GM23248 (cell line): ENCODE measurements around the gene VTCN1.

Experiments used
- EZH2 ChIP-seq: fragments of 200-600 bp; sonication (generic); IDR thresholded peaks from 2 replicates; pipeline ENCODE4 v1.6.1; 2018; ENCODE audit warnings: antibody characterized with exemption, mild to moderate bottlenecking; ENCODE audit not compliant: insufficient read depth, poor library complexity, severe bottlenecking
- EZH2phosphoT487 ChIP-seq: fragments of 200-600 bp; sonication (generic); IDR thresholded peaks from 2 replicates; pipeline ENCODE4 v1.6.1; 2018; ENCODE audit warnings: antibody characterized with exemption, moderate library complexity, mild to moderate bottlenecking, low read depth; ENCODE audit not compliant: insufficient read depth

- TF ChIP-seq EZH2phosphoT487 (0 out of 2 replicates have a peak, but pooled peaks have one; percentile 58), EZH2 (no peak)
These were observed 43.3 kb downstream of the VTCN1 start for GRCh38 chr1:117167402-117167801.
